ENCODE results near the gene SULT2B1. TPM values are rescaled to one million over a fixed set of nuclear protein-coding genes. Genes with fewer than 3 reads are reported as not detected.

Gene SULT2B1
- total RNA-seq, 4 donors from 2014 or later: 0.93 to 3.9 (median 1.0) TPM; not detected in 1

GRCh38 chr19:48646722-48647216 lies 94.8 kb downstream of the SULT2B1 start:
- H3K4me1 ChIP-seq: peaks cover 0 to 34% (median 16%) of the 10 kb centered on the region in 3 donors
- no peak for ATAC-seq
- peak overlapping the region; percentile 59 to 80 for H3K4me3 ChIP-seq
- no peaks in the 10 kb centered on the region for H3K9me3 ChIP-seq
- no peak for TF ChIP-seq EP300 (IDR thresholded peaks at IDR 0.05)
- H3K27ac ChIP-seq: peak overlapping the region in 3 of 4 donors; percentile 89 to 94 (median 93)
- no peaks in the 10 kb centered on the region for H3K27me3 ChIP-seq
- WGBS, 2 donors (ENCODE audit: low coverage in 1 of 2): 16 to 18% methylated on average over 2 to 6 of the region's 10 CpGs
- no peaks in the 10 kb centered on the region for H3K36me3 ChIP-seq

GRCh38 chr19:48648134-48648533 lies 96.2 kb downstream of the SULT2B1 start:
- Histone ChIP-seq H3K4me1 (peaks cover 0 to 34% (median 16%) of the 10 kb centered on the region in 3 donors), H3K4me3 (no peak overlapping the region), H3K36me3 (no peaks in the 10 kb centered on the region), H3K27me3 (no peaks in the 10 kb centered on the region), H3K27ac (no peak overlapping the region), H3K9me3 (no peaks in the 10 kb centered on the region)
- no peak for ATAC-seq
- WGBS, 2 donors (ENCODE audit: low coverage in 1 of 2): 33 to 40% methylated on average over 1 of the region's 2 CpGs
- TF ChIP-seq POLR2AphosphoS5 (IDR thresholded peaks at IDR 0.05) (no peak), CTCF (IDR thresholded peaks at IDR 0.05) (no peak), POLR2A (IDR thresholded peaks at IDR 0.05) (no peak), EP300 (IDR thresholded peaks at IDR 0.05) (no peak)

Other genes with a start within 250 kb of the SULT2B1 start
- 10 to 100 TPM; 36.3 to 74.2 (median 56.5) TPM for gene EMP3, start 226.6 kb upstream of the SULT2B1 start, total RNA-seq
- 10 to 100 TPM in 1 of 4 donors, 1 to 10 TPM in 3; 2.8 to 13.1 (median 6.6) TPM for gene TMEM143, start 188.2 kb upstream of the SULT2B1 start, total RNA-seq
- not detected for gene SYNGR4, start 187.8 kb upstream of the SULT2B1 start, total RNA-seq
- 10 to 100 TPM; 60.4 to 87.9 (median 70.8) TPM for gene KDELR1, start 160.6 kb upstream of the SULT2B1 start, total RNA-seq
- under 1 TPM in 3 of 4 donors, not detected in 1; 0.08 to 0.62 (median 0.47) TPM for gene GRIN2D, start 158.5 kb upstream of the SULT2B1 start, total RNA-seq
- 10 to 100 TPM; 28.9 to 33.1 (median 32.7) TPM for gene GRWD1, start 106.2 kb upstream of the SULT2B1 start, total RNA-seq
- under 1 TPM in 3 of 4 donors, not detected in 1; 0.16 to 0.42 (median 0.27) TPM for gene KCNJ14, start 96.6 kb upstream of the SULT2B1 start, total RNA-seq
- gene CYTH2, start 82.8 kb upstream of the SULT2B1 start, total RNA-seq: 10 to 100 TPM; 28.6 to 56.7 (median 47.0) TPM
- gene LMTK3, start 40.3 kb upstream of the SULT2B1 start, total RNA-seq: 1 to 10 TPM in 1 of 4 donors, under 1 TPM in 3; 0.13 to 1.2 (median 0.30) TPM
- not detected for gene SPACA4, start 54.6 kb downstream of the SULT2B1 start, total RNA-seq
- gene FAM83E, start 62.9 kb downstream of the SULT2B1 start, total RNA-seq: 1 to 10 TPM in 1 of 4 donors, not detected in 3; 1.5 TPM
- gene RPL18, start 67.0 kb downstream of the SULT2B1 start, total RNA-seq: 1,000 to 10,000 TPM; 1,261 to 2,300 (median 1,588) TPM
- gene SPHK2, start 67.3 kb downstream of the SULT2B1 start, total RNA-seq: 10 to 100 TPM in 3 of 4 donors, 1 to 10 TPM in 1; 7.2 to 17.9 (median 13.7) TPM
- 10 to 100 TPM in 2 of 4 donors, 1 to 10 TPM in 2; 2.9 to 16.8 (median 8.9) TPM for gene DBP, start 85.2 kb downstream of the SULT2B1 start, total RNA-seq
- gene CA11, start 94.0 kb downstream of the SULT2B1 start, total RNA-seq: 10 to 100 TPM in 3 of 4 donors, 1 to 10 TPM in 1; 10.0 to 28.5 (median 12.5) TPM
- 1 to 10 TPM in 2 of 4 donors, under 1 TPM in 1, not detected in 1; 0.78 to 2.3 (median 1.1) TPM for gene NTN5, start 120.8 kb downstream of the SULT2B1 start, total RNA-seq
- gene FUT2, start 143.8 kb downstream of the SULT2B1 start, total RNA-seq: 1 to 10 TPM in 1 of 4 donors, not detected in 3; 3.4 TPM
- gene MAMSTR, start 167.6 kb downstream of the SULT2B1 start, total RNA-seq: 1 to 10 TPM in 2 of 4 donors, under 1 TPM in 2; 0.25 to 3.7 (median 1.3) TPM
- gene RASIP1, start 188.4 kb downstream of the SULT2B1 start, total RNA-seq: 10 to 100 TPM in 3 of 4 donors, 1 to 10 TPM in 1; 9.8 to 16.4 (median 10.3) TPM
- gene IZUMO1, start 194.7 kb downstream of the SULT2B1 start, total RNA-seq: under 1 TPM in 1 of 4 donors, not detected in 3; 0.27 TPM
- gene FUT1, start 200.5 kb downstream of the SULT2B1 start, total RNA-seq: 1 to 10 TPM in 3 of 4 donors, under 1 TPM in 1; 0.54 to 3.5 (median 2.6) TPM
- not detected for gene FGF21, start 203.4 kb downstream of the SULT2B1 start, total RNA-seq